Endodermal cell (in vitro differentiated cells): Measurements from ENCODE around the gene ATP13A3. TPM values are rescaled to one million over a fixed set of nuclear protein-coding genes. Genes with fewer than 3 reads are reported as not detected.

Source experiments
- DNase-seq: peaks from one replicate; pipeline ENCODE4 v3.0.0-alpha.2; 2017
- H3K27ac ChIP-seq: 2 replicates; pipeline ENCODE4 v1.5.1; 2013; ENCODE audit warnings: mild to moderate bottlenecking, low read depth, low read length, moderate library complexity
- H3K27me3 ChIP-seq: 2 replicates; pipeline ENCODE4 v1.6.1; 2013; ENCODE audit warnings: mild to moderate bottlenecking, low read length, moderate library complexity; ENCODE audit not compliant: insufficient read depth, control insufficient read depth, poor library complexity, severe bottlenecking
- H3K36me3 ChIP-seq: 2 replicates; pipeline ENCODE4 v1.7.0; 2013; ENCODE audit warnings: mild to moderate bottlenecking, low read length, moderate library complexity; ENCODE audit not compliant: control insufficient read depth, insufficient read depth
- H3K4me1 ChIP-seq: one replicate; pipeline ENCODE4 v1.7.0; 2013; ENCODE audit warnings: low read length; ENCODE audit not compliant: control insufficient read depth, insufficient read depth
- H3K4me3 ChIP-seq: 2 replicates; pipeline ENCODE4 v1.5.1; 2013; ENCODE audit warnings: mild to moderate bottlenecking, low read length, moderate library complexity
- H3K9ac ChIP-seq: 2 replicates; pipeline ENCODE4 v1.6.1; 2013; ENCODE audit warnings: mild to moderate bottlenecking, low read length, moderate library complexity; ENCODE audit not compliant: poor library complexity, severe bottlenecking; ENCODE audit errors: extremely low read depth
- H3K9me3 ChIP-seq: 2 replicates; pipeline ENCODE4 v1.6.1; 2013; ENCODE audit warnings: mild to moderate bottlenecking, low read length, moderate library complexity; ENCODE audit not compliant: control insufficient read depth
- H3K27ac Mint-ChIP-seq: 2 replicates; pipeline ENCODE4 v1.8.0; 2020; ENCODE audit warnings: mixed read lengths
- H3K27me3 Mint-ChIP-seq: 2 replicates; pipeline ENCODE4 v1.8.0; 2021; ENCODE audit warnings: mild to moderate bottlenecking, mixed read lengths; ENCODE audit not compliant: insufficient read depth
- H3K36me3 Mint-ChIP-seq: 2 replicates; pipeline ENCODE4 v1.8.0; 2020; ENCODE audit warnings: low read depth, mixed read lengths
- H3K4me1 Mint-ChIP-seq: 2 replicates; pipeline ENCODE4 v1.8.0; 2020; ENCODE audit warnings: mixed read lengths
- H3K4me3 Mint-ChIP-seq: 2 replicates; pipeline ENCODE4 v1.8.0; 2020; ENCODE audit warnings: mild to moderate bottlenecking, moderate library complexity, mixed read lengths
- H3K9me3 Mint-ChIP-seq: 2 replicates; pipeline ENCODE4 v1.8.0; 2020; ENCODE audit warnings: mild to moderate bottlenecking, mixed read lengths
- WGBS, 2 experiments: methylation state at CpG; one replicate each; pipeline versions ENCODE4 v1.1.5 to v1.1.7; 2013; ENCODE audit warnings: missing lambda C conversion rate in 2 of 2, mixed read lengths in 1 of 2; ENCODE audit not compliant: insufficient coverage in 1 of 2, insufficient read length in 1 of 2; 5-methylcytosine and 5-hydroxymethylcytosine counted together
- total RNA-seq, 2 donors: library from RNA; stranded (reverse); fragmentation: NEBNext Ultra II Directional in 1 of 2; extraction: Animal tissue kit (Norgen Biotek cat#: 25700) in 1 of 2; gene quantifications; 2 replicates in 1 of 2; 3 replicates in 1 of 2; pipeline ENCODE4 v1.2.1, GENCODE V29; 2021
- TF ChIP-seq, protein P1 (sequence below): fragments of 200-600 bp; sonication (generic); conservative IDR thresholded peaks from 2 replicates; pipeline ENCODE4 v1.5.0; 2021; ENCODE audit warnings: antibody characterized with exemption, mild to moderate bottlenecking

Gene ATP13A3
- total RNA-seq, 2 donors from 2014 or later = 99.7 to 125 TPM

DNA sequence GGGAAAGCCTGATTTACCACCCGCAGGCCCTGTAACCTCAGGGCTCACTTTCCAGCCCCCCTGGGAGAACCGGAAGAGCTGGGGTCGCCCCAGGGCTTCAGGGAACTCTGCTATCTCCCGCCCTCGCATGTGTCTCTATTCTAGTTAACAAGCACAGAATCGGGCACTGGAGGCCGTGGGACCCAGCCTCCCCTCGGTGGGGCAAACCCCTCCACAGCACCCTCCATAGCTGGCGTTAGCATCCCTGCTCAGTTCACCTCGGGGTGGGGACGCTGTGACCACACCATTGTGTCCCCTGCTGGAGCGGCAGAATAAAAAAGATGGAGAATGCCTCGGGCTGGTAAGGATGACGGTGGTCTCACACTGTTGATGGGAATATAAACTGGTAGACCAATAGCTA is 113.8 kb downstream of the ATP13A3 start:
- Histone ChIP-seq H3K9me3 (no peaks in the 10 kb centered on the region), H3K4me3 (no peak overlapping the region), H3K27me3 (peaks cover 19% of the 10 kb centered on the region), H3K36me3 (no peaks in the 10 kb centered on the region), H3K4me1 (peaks cover 7% of the 10 kb centered on the region), H3K9ac (no peak overlapping the region), H3K27ac (no peak overlapping the region)
- WGBS, 2 experiments = 95 to 99% methylated on average over 10 to 14 of the region's 14 CpGs
- Mint-ChIP-seq H3K27ac (no peak overlapping the region), H3K9me3 (no peaks in the 10 kb centered on the region), H3K4me3 (no peak overlapping the region), H3K27me3 (peaks cover 15% of the 10 kb centered on the region), H3K4me1 (peaks cover 27% of the 10 kb centered on the region), H3K36me3 (no peaks in the 10 kb centered on the region)
- TF ChIP-seq, protein P1, sequence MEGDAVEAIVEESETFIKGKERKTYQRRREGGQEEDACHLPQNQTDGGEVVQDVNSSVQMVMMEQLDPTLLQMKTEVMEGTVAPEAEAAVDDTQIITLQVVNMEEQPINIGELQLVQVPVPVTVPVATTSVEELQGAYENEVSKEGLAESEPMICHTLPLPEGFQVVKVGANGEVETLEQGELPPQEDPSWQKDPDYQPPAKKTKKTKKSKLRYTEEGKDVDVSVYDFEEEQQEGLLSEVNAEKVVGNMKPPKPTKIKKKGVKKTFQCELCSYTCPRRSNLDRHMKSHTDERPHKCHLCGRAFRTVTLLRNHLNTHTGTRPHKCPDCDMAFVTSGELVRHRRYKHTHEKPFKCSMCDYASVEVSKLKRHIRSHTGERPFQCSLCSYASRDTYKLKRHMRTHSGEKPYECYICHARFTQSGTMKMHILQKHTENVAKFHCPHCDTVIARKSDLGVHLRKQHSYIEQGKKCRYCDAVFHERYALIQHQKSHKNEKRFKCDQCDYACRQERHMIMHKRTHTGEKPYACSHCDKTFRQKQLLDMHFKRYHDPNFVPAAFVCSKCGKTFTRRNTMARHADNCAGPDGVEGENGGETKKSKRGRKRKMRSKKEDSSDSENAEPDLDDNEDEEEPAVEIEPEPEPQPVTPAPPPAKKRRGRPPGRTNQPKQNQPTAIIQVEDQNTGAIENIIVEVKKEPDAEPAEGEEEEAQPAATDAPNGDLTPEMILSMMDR = no peak
- no peak for DNase-seq

DNA sequence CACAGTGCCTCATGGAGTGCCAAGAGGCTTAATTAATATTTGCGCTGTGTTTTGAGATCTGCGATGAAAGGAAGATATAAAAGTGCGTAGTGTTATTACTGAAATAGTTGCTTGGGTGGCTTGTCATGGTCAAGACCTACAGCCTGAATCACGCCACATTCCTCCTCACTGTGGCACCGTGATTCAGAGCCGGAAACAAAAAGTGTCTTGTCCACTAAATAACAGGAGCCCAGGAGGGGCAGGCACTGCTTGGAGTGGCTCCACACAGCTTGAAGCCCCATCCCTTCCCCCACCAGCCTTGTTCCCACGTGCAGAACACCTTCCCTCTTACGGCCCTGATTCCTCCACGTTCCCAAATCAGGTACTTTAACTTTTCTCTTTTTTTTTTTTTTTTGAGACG is 116.0 kb downstream of the ATP13A3 start:
- Mint-ChIP-seq H3K27me3 (peaks cover 22% of the 10 kb centered on the region), H3K27ac (no peak overlapping the region), H3K4me3 (no peak overlapping the region), H3K36me3 (no peaks in the 10 kb centered on the region), H3K9me3 (no peaks in the 10 kb centered on the region), H3K4me1 (peaks cover 28% of the 10 kb centered on the region)
- no peaks in the 10 kb centered on the region for H3K9me3 ChIP-seq
- H3K27ac ChIP-seq = no peak overlapping the region
- TF ChIP-seq, protein P1 = no peak
- WGBS, 2 experiments = 85 to 86% methylated on average over 6 to 9 of the region's 10 CpGs
- H3K36me3 ChIP-seq = no peaks in the 10 kb centered on the region
- peaks cover 11% of the 10 kb centered on the region for H3K4me1 ChIP-seq
- H3K27me3 ChIP-seq = peaks cover 19% of the 10 kb centered on the region
- H3K4me3 ChIP-seq = no peak overlapping the region
- peak; percentile 54 for DNase-seq
- H3K9ac ChIP-seq = no peak overlapping the region

DNA sequence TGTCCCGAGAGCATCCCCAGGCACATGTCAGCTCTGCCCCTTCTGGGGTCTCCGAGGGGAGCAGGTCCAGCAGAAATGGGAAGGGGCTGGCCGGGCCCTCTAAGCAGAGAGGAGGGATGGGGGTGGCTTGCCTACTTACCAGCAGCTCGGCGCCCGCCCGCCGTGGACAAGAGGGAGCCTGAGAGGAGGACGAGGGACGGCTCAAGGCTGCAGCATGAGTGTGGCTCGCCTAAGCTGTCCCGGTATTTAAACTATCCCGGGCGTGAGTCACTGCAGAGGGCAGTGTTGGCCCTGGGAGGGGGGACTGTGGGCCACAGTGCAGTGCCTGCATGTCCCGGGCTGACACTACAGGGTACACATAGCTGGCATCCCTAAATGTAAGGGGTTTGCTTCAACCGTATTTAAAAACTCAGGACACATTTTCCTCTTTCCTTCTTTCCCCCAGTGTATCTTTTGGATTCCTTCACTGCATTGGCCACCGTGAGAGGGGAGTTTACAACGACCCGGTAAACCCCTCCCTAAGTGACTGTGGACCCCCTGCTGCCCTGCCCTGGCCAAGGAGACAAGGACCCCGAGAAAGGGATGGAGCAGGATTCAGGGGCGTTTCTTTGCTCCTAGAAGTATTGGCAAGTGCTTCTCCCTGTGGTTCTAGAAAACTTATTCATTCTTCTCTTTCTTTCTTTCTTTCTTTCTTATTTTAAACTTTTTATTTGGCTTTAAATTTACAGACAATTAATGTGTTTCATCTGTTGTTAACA is 117.1 kb downstream of the ATP13A3 start, which contains the start of gene LRRC15:
Gene LRRC15 (minus strand): TSS at position 222 of the 758 bp plus-strand sequence. CDS start 8,700 bp downstream, outside the sequence.
- Mint-ChIP-seq H3K4me1 (peaks cover 20% of the 10 kb centered on the region), H3K27me3 (peaks cover 24% of the 10 kb centered on the region), H3K36me3 (no peaks in the 10 kb centered on the region), H3K27ac (no peak within 1 kb of the TSS), H3K9me3 (no peaks in the 10 kb centered on the region), H3K4me3 (no peak within 1 kb of the TSS)
- H3K9me3 ChIP-seq = no peaks in the 10 kb centered on the region
- TF ChIP-seq, protein P1 = peak; percentile 52
- H3K9ac ChIP-seq = no peak within 1 kb of the TSS
- WGBS, 2 experiments = 18 to 36% methylated on average over 13 to 21 of the region's 21 CpGs
- H3K27ac ChIP-seq = no peak within 1 kb of the TSS
- H3K27me3 ChIP-seq = peaks cover 19% of the 10 kb centered on the region
- peaks cover 11% of the 10 kb centered on the region for H3K4me1 ChIP-seq
- H3K36me3 ChIP-seq = no peaks in the 10 kb centered on the region
- peak; percentile 90 for DNase-seq
- no peak within 1 kb of the TSS for H3K4me3 ChIP-seq
